ENCODE data around the gene INSM2.

Gene INSM2

GRCh38 chr14:35533357-35534207 lies at the start of gene INSM2:
Gene INSM2, plus strand, starts transcription at chr14:35534164. Its CDS starts 89 bp downstream, at chr14:35534253.
- peak; percentile 50 for DNase-seq (ENCODE audit: low read depth)

GRCh38 chr14:35492569-35493014 lies 41.4 kb upstream of the INSM2 start:
- DNase-seq (ENCODE audit: low read depth): no peak

GRCh38 chr14:35495278-35495677 lies 38.7 kb upstream of the INSM2 start:
- no peak for DNase-seq (ENCODE audit: low read depth)

- no peak for DNase-seq (ENCODE audit: low read depth)
These were observed 34.8 kb upstream of the INSM2 start for GRCh38 chr14:35499180-35499579.

- no peak for DNase-seq (ENCODE audit: low read depth)
These were observed 30.3 kb upstream of the INSM2 start for GRCh38 chr14:35503646-35504045.

- no peak for DNase-seq (ENCODE audit: low read depth)
These were observed 29.7 kb upstream of the INSM2 start for GRCh38 chr14:35504260-35504659.

GRCh38 chr14:35506461-35506860 lies 27.5 kb upstream of the INSM2 start:
- no peak for DNase-seq (ENCODE audit: low read depth)

- DNase-seq (ENCODE audit: low read depth): no peak
These were observed 27.0 kb upstream of the INSM2 start for GRCh38 chr14:35506927-35507326.

- DNase-seq (ENCODE audit: low read depth): no peak
These were observed 24.1 kb upstream of the INSM2 start for GRCh38 chr14:35509846-35510245.

GRCh38 chr14:35512765-35513164 lies 21.2 kb upstream of the INSM2 start:
- DNase-seq (ENCODE audit: low read depth): no peak

- no peak for DNase-seq (ENCODE audit: low read depth)
These were observed 18.0 kb upstream of the INSM2 start for GRCh38 chr14:35515916-35516315.

GRCh38 chr14:35519986-35520385 lies 14.0 kb upstream of the INSM2 start:
- DNase-seq (ENCODE audit: low read depth): no peak

- no peak for DNase-seq (ENCODE audit: low read depth)
These were observed 8.3 kb upstream of the INSM2 start for GRCh38 chr14:35525695-35526094.

- no peak for DNase-seq (ENCODE audit: low read depth)
These were observed 7.0 kb upstream of the INSM2 start for GRCh38 chr14:35526962-35527361.

GRCh38 chr14:35531960-35532747 lies 1.8 kb upstream of the INSM2 start:
- no peak for DNase-seq (ENCODE audit: low read depth)

GRCh38 chr14:35532783-35533356 lies 1.1 kb upstream of the INSM2 start:
- no peak for DNase-seq (ENCODE audit: low read depth)

GRCh38 chr14:35534208-35534872 lies 376 bp downstream of the INSM2 start:
- no peak for DNase-seq (ENCODE audit: low read depth)

GRCh38 chr14:35534873-35535482 lies 1.0 kb downstream of the INSM2 start:
- DNase-seq (ENCODE audit: low read depth): peak; percentile 13

GRCh38 chr14:35535483-35536112 lies 1.6 kb downstream of the INSM2 start:
- DNase-seq (ENCODE audit: low read depth): no peak

- no peak for DNase-seq (ENCODE audit: low read depth)
These were observed 6.0 kb downstream of the INSM2 start for GRCh38 chr14:35539969-35540368.

- no peak for DNase-seq (ENCODE audit: low read depth)
These were observed 9.0 kb downstream of the INSM2 start for GRCh38 chr14:35543006-35543405.
